OCI-LY7 (cell line): ENCODE results near the gene TTC36. TPM values are rescaled to one million over a fixed set of nuclear protein-coding genes. Genes with fewer than 3 reads are reported as not detected.
A peak's percentile ranks its signal among the peaks of the same experiment; 100 is the strongest.

Experiments used
- BruUV-seq: library from RNA; stranded (reverse); fragments of 400-500 nt; replicated peaks from 2 replicates; lab custom pipeline; 2021; lab: Mats Ljungman, UMichigan
- CTCF ChIA-PET: fragments of 300-600 bp; sonication (Branson Sonifier 250); formaldehyde crosslinking; loops from one replicate; lab custom pipeline; 2022; ENCODE audit warnings: antibody characterized with exemption; ENCODE audit not compliant: unreplicated experiment; lab: Charles Lee
- POLR2A ChIA-PET: fragments of 300-600 bp; sonication (Branson Sonifier 250); formaldehyde crosslinking; loops from one replicate; lab custom pipeline; 2022; ENCODE audit warnings: antibody characterized with exemption; lab: Charles Lee
- DNase-seq: peaks from one replicate; pipeline ENCODE4 v3.0.0-alpha.2; 2015; ENCODE audit warnings: low spot score
- H2AFZ ChIP-seq: fragments of 200-600 bp; sonication (generic), shearing (Covaris generic); 2 replicates; pipeline ENCODE4 v1.6.1; 2014; ENCODE audit warnings: mild to moderate bottlenecking, antibody characterized with exemption, low read length, moderate library complexity
- H3K27ac ChIP-seq: fragments of 200-600 bp; sonication (generic); 2 replicates; pipeline ENCODE4 v1.5.1; 2014; ENCODE audit warnings: mixed run types, low read depth, mild to moderate bottlenecking, moderate library complexity, low read length, inconsistent platforms; ENCODE audit not compliant: poor library complexity, severe bottlenecking
- H3K36me3 ChIP-seq: fragments of 200-600 bp; sonication (generic); 2 replicates; pipeline ENCODE4 v1.6.1; 2014; ENCODE audit warnings: mild to moderate bottlenecking, antibody characterized with exemption, low read length, moderate library complexity, mixed read lengths; ENCODE audit not compliant: insufficient read depth
- H3K4me1 ChIP-seq: fragments of 200-600 bp; sonication (generic); 2 replicates; pipeline ENCODE4 v1.5.1; 2014; ENCODE audit warnings: mild to moderate bottlenecking, low read length; ENCODE audit not compliant: insufficient read depth, poor library complexity, severe bottlenecking
- H3K4me2 ChIP-seq: fragments of 200-600 bp; sonication (generic); 2 replicates; pipeline ENCODE4 v1.6.1; 2014; ENCODE audit warnings: mild to moderate bottlenecking, low read length
- H3K4me3 ChIP-seq: fragments of 200-600 bp; sonication (generic); 2 replicates; pipeline ENCODE4 v1.5.1; 2014; ENCODE audit warnings: mild to moderate bottlenecking, low read depth, low read length; ENCODE audit not compliant: poor library complexity, severe bottlenecking
- H3K79me2 ChIP-seq: fragments of 200-600 bp; sonication (generic); 2 replicates; pipeline ENCODE4 v1.6.1; 2016; ENCODE audit warnings: low read depth, mild to moderate bottlenecking, low read length, moderate library complexity, mixed read lengths; ENCODE audit not compliant: insufficient read depth
- H3K9me2 ChIP-seq: fragments of 200-600 bp; sonication (generic); 2 replicates; pipeline ENCODE4 v1.6.1; 2016; ENCODE audit warnings: mild to moderate bottlenecking, low read length, mixed read lengths; ENCODE audit not compliant: insufficient read depth
- H3K9me3 ChIP-seq: fragments of 200-600 bp; sonication (generic); 2 replicates; pipeline ENCODE4 v1.6.1; 2014; ENCODE audit warnings: mild to moderate bottlenecking, mixed run types, low read length, mixed read lengths
- H4K20me1 ChIP-seq: fragments of 200-600 bp; sonication (generic); 2 replicates; pipeline ENCODE4 v1.6.1; 2014; ENCODE audit warnings: mild to moderate bottlenecking, antibody characterized with exemption, low read length, moderate library complexity, mixed read lengths; ENCODE audit not compliant: insufficient read depth
- CTCF ChIP-seq: fragments of 200-600 bp; sonication (generic); conservative IDR thresholded peaks from 2 replicates; pipeline ENCODE4 v1.5.1; 2014; ENCODE audit warnings: mild to moderate bottlenecking, antibody characterized with exemption, low read length, moderate library complexity, mixed read lengths
- EZH2phosphoT487 ChIP-seq: fragments of 200-600 bp; sonication (generic); IDR thresholded peaks from 2 replicates; pipeline ENCODE4 v1.6.1; 2018; ENCODE audit warnings: low read depth, borderline replicate concordance, mild to moderate bottlenecking, mixed run types, antibody characterized with exemption, low read length, moderate library complexity, mixed read lengths
- intact Hi-C: fragments of 100-400 bp; cut with micrococcal nuclease; formaldehyde crosslinking; loops from one replicate; pipeline ENCODE4 v1.10.0; 2022; ENCODE audit not compliant: unreplicated experiment
- total RNA-seq, 2 experiments: library from RNA; depleted of rRNA in 1 of 2; stranded (reverse); fragments of >200 nt in 1 of 2; shearing (Covaris generic) in 1 of 2; gene quantifications; 2 replicates each; pipeline ENCODE4 v1.2.3, GENCODE V29; 2014 to 2022

Gene TTC36
- total RNA-seq, 2 experiments from 2014 or later = 0.82 TPM; not detected in 1

- peak overlapping the region; percentile 86 for H2AFZ ChIP-seq
- H3K79me2 ChIP-seq = no peaks in the 10 kb centered on the region
- H3K9me3 ChIP-seq = no peaks in the 10 kb centered on the region
- no peak overlapping the region for H3K27ac ChIP-seq
- CTCF ChIA-PET = no interaction called here
- DNase-seq = no peak
- intact Hi-C loops = loop anchor here (1.0 kb wide), 1 partner anchor 95 kb away; the partner anchor contains the start of gene KMT2A
- H3K4me2 ChIP-seq = peak overlapping the region; percentile 93
- POLR2A ChIA-PET = no interaction called here
- no peaks in the 10 kb centered on the region for H4K20me1 ChIP-seq
- TF ChIP-seq CTCF = no peak
- no peak for TF ChIP-seq EZH2phosphoT487
- H3K9me2 ChIP-seq = no peaks in the 10 kb centered on the region
- BruUV-seq = no TSS peak
- peaks cover 11% of the 10 kb centered on the region; the same call in 1 of the 2 replicates for H3K36me3 ChIP-seq
- peak overlapping the region; percentile 90 for H3K4me3 ChIP-seq
- H3K4me1 ChIP-seq = peaks cover 14% of the 10 kb centered on the region
These were observed 4.4 kb downstream of the TTC36 start for GRCh38 chr11:118531597-118532084.

DNA sequence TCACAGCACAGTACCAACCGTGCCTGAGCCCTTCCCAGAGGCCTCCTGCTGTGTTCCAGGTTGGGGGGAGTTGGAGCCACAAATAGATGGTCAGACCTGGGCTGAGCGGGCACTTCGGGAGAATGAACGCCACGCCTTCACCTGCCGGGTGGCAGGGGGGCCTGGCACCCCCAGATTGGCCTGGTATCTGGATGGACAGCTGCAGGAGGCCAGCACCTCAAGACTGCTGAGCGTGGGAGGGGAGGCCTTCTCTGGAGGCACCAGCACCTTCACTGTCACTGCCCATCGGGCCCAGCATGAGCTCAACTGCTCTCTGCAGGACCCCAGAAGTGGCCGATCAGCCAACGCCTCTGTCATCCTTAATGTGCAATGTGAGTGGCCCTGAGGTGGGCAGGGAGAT is 4.8 kb downstream of the TTC36 start:
- Histone ChIP-seq H3K4me1 (peaks cover 14% of the 10 kb centered on the region), H3K36me3 (peaks cover 7% of the 10 kb centered on the region; the same call in 1 of the 2 replicates), H3K9me2 (no peaks in the 10 kb centered on the region), H3K27ac (no peak overlapping the region), H3K4me2 (peak overlapping the region; percentile 93), H4K20me1 (no peaks in the 10 kb centered on the region), H2AFZ (no peak overlapping the region), H3K9me3 (no peaks in the 10 kb centered on the region), H3K79me2 (no peaks in the 10 kb centered on the region), H3K4me3 (peak overlapping the region; percentile 90)
- BruUV-seq = no TSS peak
- no peak for TF ChIP-seq CTCF
- no peak for TF ChIP-seq EZH2phosphoT487
- intact Hi-C loops = no loop called here
- CTCF ChIA-PET = no interaction called here
- DNase-seq = no peak
- POLR2A ChIA-PET = interaction anchor here (0.5 kb wide), 1 partner anchor 137 kb away, joined by 3 read pairs; no protein-coding TSS in a partner anchor
